SH-SY5Y (cell line): Measurements from ENCODE around the gene PAPSS2.

ENCODE experiments used
- GATA2 ChIP-seq: IDR thresholded peaks from 2 replicates; pipeline ENCODE4 v1.6.1; 2011; ENCODE audit warnings: mild to moderate bottlenecking, low read depth, low read length
- GATA3 ChIP-seq: IDR thresholded peaks from 2 replicates; pipeline ENCODE4 v1.6.1; 2011; ENCODE audit warnings: low read depth, mild to moderate bottlenecking, low read length, moderate library complexity

The PAPSS2 gene

DNA sequence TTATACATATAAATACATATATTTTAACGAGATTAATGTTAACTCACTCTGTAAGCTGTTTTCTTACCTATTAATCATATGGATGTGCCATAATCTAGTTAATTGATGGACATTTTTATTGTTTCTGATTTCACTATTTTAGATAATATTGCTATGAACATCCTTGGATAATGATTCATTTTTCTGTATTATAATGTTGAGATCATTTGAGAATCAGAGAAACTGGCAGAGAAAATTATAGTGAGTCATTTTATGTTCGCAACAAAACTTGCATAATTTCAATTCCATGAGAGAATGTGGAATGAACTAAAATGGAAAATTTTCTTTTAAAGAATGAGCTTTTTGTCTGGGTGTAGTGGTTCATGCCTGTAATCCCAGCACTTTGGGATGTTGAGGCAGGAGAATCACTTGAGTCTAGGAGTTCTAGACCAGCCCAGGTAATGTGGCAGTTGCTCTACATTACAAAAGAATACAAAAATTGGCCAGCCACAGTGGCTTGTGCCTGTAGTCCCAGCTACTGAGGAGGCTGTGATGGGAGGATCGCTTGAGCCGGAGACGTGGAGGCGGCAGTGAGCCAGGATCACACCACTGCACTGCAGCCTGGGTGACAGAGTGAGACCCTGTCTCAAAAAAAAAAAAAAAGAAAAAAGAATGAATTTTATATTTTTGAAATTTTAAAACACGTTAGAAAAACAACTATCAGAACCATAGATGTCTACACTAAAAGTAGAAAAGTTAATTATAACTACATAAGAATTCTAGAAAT is 40.5 kb downstream of the PAPSS2 start:
- TF ChIP-seq GATA3 (no peak), GATA2 (no peak)

DNA sequence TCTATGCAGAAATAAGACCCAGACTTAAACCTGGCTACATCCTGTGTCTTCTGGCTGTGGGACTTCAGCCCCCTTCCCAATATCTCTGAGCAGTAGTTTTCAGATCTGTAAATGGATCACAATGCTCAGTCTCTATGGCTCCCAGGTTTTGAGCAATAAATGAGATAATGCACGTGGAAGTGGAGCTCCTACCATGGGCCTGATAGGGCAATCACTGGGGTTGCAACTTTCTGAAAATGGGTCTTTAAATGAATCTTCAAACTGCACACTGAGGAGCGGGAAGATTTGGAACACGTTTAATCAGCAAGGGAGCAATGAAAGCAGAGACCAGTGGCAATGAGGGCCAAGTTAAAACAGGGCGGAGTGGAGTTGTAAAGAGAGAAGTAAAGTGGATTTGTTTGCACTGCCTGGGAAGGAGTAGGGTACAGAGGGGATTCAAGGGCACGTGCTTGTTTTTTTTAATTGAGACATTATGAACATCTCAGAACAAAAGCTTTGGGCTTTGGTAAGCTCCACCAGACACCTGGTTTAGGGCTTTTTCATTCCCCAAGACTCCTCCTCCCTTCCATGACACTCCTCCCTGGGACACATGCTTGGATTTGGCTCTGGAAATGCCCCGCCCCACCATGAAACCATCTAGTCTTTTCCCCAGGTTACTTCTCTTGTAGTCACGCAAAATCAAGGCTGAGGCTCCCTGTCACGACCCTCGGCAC is 42.7 kb downstream of the PAPSS2 start:
- TF ChIP-seq GATA2 (no peak), GATA3 (no peak)

DNA sequence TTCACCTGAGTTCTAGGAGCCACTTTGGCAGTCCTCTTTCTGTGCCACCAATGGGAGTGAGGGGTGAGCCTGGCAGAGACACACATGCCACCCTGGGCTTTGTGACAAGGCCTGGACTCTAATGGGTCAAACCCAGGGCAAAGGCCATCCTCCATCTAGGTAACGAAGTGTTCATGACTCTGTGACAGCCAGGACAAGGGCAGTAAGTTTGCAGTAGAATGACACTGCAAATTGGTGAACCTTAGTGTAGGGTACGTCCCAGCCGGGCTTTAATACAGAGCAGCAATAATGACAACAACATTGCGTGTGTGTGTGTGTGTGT is 43.3 kb downstream of the PAPSS2 start:
- no peak for TF ChIP-seq GATA2
- no peak for TF ChIP-seq GATA3

DNA sequence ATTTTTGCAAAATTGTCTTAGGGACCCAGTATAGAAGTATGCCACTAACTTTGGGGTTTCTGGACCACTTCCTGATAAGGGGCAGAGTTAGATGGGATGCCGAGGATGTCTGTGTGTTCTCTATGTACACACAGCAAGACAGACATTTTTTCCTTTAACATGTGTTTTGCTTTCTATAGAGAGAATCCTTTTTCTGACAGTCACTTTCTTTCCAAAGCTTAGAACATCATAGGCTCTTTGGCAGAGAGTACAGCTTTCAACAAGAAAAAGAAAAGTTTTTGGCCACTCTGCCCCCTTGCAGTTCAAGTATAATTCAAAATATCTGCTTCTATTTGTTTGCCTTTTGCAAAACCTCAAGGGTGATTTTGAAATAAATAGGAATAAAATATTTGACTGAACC is 44.1 kb downstream of the PAPSS2 start:
- TF ChIP-seq GATA3 (no peak), GATA2 (no peak)

DNA sequence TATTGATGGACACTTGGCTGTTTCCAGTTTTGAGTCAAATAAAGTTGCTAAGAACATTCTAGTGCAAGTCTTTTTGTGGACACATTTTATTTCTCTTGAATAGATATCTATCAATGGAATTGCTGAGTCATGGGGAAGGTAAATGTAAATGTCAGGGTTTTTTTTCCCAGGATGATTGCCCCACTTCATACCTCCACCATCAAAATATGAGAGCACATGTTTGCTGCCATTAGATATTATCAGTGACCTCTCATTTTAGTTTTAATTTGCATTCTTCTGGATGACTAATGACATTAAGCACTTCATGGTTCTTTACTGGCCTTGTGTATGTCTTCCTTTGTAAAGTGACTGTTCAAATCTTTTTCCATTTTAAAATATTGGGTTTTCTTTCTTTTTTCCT is 45.7 kb downstream of the PAPSS2 start:
- TF ChIP-seq GATA2 (peak; percentile 28; the same call in 1 of the 2 replicates), GATA3 (peak; percentile 29; the same call in 1 of the 2 replicates)

DNA sequence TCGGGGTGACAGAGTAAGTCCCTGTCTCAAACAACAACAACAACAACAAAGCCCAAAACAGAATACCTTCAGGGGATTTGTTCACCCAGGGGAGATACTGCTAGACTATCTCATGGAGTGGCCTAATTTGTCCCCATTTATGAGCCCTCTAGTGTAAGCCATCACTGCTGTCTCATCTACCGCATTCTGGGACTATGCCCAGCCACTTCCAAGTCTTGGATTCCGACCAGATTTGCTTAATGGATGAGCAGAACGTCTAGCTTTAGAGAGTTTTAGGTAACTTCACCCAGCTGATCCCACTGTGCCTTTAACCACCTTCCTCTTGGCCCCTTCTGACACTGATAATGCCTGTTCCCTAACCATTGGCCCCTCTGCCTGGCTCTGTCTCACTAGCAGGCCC is 47.1 kb downstream of the PAPSS2 start:
- TF ChIP-seq GATA2, result no peak

DNA sequence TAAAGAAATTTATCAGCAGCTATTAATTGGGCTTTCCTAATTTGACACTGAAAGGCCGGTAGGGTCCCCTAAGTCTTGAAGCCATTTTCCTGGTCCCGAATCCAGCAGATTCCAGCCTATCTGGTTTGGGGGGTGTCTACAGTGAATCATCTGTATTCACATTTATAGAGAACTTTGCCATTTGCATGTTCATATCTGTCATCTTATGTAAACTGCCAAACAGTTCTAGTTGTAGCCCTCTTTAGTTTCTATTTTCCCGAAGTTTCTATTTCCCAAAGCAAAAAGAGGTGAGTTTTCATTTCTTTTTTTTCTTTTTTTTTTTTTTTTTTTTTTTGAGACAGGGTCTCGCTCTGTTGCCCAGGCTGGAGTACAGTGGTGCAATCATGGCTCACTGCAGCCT is 47.6 kb downstream of the PAPSS2 start:
- TF ChIP-seq GATA2, result no peak
- no peak for TF ChIP-seq GATA3

DNA sequence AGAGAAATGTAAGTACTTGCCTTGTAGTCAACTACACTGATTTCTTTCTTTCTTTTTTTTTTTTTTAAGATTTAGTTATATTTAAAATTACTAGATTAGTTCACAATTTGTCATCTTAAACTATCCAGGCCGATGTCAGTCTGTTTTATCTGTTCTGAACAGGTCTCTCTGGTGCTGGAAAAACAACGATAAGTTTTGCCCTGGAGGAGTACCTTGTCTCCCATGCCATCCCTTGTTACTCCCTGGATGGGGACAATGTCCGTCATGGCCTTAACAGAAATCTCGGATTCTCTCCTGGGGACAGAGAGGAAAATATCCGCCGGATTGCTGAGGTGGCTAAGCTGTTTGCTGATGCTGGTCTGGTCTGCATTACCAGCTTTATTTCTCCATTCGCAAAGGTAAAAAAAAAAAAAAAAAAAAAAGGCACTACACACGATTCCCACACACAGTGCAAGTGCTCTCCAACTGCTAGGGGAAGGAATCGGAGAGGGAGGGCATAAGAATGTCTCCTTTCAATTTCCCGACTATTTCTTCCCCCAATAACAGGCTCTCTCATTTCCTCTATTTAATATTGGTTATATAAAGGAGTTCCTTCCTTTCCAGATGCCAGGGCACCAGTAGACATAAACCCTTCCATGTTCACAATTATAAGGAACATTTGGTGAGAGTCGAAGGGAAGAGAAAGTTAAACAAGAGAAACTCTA is 53.4 kb downstream of the PAPSS2 start:
- TF ChIP-seq GATA2, result peak; percentile 60
- TF ChIP-seq GATA3, result no peak

DNA sequence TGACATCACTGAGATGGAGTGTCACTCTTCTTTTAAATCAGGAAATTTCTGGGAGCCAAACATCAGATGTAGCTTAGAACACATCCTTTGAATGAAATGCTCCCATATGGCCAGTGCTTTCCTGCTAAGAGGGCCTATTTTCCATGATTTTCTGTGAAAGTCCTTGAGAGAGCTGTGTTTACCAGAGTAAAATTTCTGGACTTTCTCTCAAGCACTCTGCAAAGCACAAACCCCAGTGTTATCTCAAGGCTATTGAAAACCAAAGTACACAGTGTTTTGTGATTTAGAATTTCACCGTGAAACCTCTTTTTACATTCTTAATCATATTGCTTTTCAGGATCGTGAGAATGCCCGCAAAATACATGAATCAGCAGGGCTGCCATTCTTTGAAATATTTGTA is 54.0 kb downstream of the PAPSS2 start:
- no peak for TF ChIP-seq GATA2
- no peak for TF ChIP-seq GATA3

DNA sequence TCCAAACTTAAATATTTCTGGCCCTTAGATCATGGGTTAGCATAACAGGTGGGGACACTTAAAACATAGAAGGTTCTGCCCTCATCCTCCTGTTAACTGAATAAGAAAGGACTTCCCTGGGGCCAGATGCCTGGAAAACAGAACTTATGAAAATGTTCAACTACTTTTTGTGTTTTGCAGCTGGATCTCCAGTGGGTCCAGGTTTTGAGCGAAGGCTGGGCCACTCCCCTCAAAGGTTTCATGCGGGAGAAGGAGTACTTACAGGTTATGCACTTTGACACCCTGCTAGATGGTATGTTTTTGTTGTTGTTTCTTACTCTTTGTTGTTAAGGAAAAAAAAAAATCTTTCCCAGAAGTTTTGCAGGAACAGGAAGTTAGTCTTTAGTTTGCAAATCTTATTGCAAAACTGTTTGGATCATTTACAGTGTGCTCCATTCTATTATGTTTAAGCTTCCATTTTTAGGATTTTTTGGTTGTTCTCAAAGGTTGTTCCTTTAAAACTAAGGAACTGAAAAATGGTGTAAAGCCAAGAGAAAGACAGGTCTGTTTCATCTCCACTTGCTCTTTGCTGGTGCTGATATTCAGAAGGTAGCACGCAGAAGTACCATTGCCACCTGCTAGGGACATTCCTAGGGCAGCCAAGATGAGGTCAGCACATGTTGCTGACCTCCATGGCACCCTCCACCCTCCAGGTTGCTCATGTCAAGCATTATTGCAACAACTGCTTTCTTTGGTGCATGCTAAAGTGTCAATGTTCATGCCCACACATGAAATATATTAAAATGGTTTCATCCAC is 56.1 kb downstream of the PAPSS2 start:
- TF ChIP-seq GATA2, result no peak
- TF ChIP-seq GATA3, result no peak

DNA sequence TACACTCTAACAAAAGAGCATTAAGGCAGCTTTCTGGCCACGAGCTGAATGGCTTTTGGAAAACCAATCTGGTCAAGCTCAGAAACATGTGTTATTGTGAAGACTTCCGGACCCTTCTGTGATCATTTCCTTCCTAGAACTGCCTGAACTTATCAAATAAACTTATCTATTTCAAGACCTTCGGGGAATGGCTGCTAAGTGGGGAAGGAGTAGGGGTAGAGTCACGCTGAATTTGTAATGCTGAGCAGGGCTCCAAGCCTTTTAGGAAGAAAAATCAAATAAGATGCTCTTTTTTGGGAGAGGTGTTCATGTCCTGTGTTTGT is 56.6 kb downstream of the PAPSS2 start:
- no peak for TF ChIP-seq GATA3
- no peak for TF ChIP-seq GATA2

DNA sequence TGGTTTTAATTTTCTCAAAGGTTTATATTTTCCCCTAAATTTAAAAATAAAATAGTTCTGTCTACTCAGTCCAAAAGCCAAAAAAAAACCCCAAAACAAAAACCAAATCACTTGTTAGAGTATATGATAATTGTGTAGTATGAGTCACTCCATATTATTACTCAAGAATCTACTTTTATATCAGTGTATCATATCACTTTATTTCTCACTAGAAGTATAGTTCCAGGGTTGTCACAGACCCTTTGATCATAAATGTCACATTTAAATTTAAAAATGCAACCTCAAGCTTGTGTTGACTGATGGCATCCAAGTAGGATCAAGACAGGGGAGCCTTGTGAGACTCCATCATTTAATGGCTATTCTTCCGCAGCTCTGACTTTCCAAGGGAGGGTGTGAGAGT is 61.0 kb downstream of the PAPSS2 start:
- no peak for TF ChIP-seq GATA3
- TF ChIP-seq GATA2, result no peak

DNA sequence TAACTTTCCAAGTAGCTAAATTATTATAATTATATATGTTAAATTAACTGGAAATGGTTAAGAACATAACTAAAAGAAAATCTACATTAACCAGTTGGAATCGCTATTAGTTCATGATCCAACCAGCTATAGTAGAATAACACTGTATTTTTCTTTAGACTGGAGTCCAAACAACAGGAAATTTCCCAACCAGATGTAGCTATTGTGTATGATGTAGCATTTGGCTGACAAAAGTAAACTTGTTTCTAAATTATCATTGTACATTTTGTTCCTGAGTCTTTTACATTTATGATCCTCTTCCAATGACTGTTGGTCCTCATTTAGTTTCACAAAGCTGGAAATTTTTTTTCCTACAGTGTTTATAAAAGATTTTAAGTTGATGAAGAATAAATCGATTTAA is 62.1 kb downstream of the PAPSS2 start:
- TF ChIP-seq GATA3, result no peak
- TF ChIP-seq GATA2, result no peak

DNA sequence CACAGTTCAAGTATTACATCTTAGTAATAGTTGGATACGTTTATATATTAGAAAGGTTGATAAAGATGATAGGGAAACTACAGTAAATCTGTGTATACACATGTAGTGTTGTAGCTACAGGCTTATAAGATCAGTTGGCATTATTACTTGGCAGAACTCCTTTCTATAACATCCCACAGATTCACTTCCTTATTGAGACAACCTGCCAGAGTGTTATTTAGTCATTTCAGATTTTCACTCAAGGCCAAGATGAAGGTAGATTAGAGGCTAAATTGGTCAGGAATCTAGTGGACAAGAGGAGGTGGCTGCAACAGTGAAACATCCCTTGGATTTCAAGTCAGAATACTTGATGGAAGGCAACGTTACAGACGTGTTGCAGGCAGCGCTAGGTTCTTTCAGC is 63.0 kb downstream of the PAPSS2 start:
- TF ChIP-seq GATA3 (no peak), GATA2 (no peak)

DNA sequence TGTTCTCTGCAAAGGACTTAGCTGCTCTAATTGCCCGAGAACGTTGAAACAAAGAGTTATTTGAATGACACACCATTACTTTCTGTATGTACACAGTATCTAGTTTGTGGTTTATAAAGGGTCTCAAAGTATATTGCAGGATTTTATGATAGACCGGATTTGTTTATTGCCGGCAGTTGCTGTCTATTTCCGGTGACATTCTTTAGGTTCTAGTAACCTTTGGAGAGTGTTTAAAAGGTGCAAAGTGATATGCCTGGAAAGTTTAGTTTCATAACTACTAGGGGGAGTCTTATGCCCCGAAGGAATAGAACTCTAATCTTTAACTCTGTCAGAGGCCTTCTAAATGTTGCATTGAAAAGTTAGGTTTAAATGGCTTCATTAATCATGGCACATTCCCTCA is 63.8 kb downstream of the PAPSS2 start:
- no peak for TF ChIP-seq GATA3
- TF ChIP-seq GATA2, result no peak
